ENCODE data around the gene PALLD. TPM values are rescaled to one million over a fixed set of nuclear protein-coding genes. Genes with fewer than 3 reads are reported as not detected.

The PALLD gene
- polyA plus RNA-seq, 3 donors, result 6.1 to 11.8 (median 9.9) TPM

- intact Hi-C loops (cut with micrococcal nuclease), result no loop called here
- Histone ChIP-seq H3K4me2 (replicated peaks; ENCODE audit: extremely low read depth, low read length, poor library complexity, severe bottlenecking) (no peak overlapping the region), H3K27ac (ENCODE audit: low read depth in 1 of 2, low read length in 2 of 2) (no peak overlapping the region), H3K36me3 (replicated peaks in 1 of 2; ENCODE audit: control insufficient read depth in 1 of 2, insufficient read depth in 2 of 2, low read length in 2 of 2) (no peaks in the 10 kb centered on the region), H3K9ac (ENCODE audit: insufficient read depth, low read length, poor library complexity, severe bottlenecking) (no peak overlapping the region), H3K4me3 (replicated peaks in 1 of 3; ENCODE audit: low read depth in 2 of 3, low read length in 3 of 3) (no peak overlapping the region), H3K4me1 (ENCODE audit: control insufficient read depth in 1 of 2, insufficient read depth in 2 of 2, low read length in 2 of 2) (no peaks in the 10 kb centered on the region), H4K20me1 (ENCODE audit: insufficient read depth, low read length) (no peaks in the 10 kb centered on the region), H3K27me3 (ENCODE audit: control insufficient read depth in 2 of 2, insufficient read depth in 2 of 2, low read length in 2 of 2) (no peaks in the 10 kb centered on the region), H2AFZ (ENCODE audit: insufficient read depth, low read depth, low read length, poor library complexity, severe bottlenecking) (no peak overlapping the region), H3K9me3 (replicated peaks in 1 of 2; ENCODE audit: control insufficient read depth in 1 of 2, insufficient read depth in 1 of 2, low read length in 2 of 2) (no peaks in the 10 kb centered on the region), H3K79me2 (ENCODE audit: insufficient read depth, low read length) (no peaks in the 10 kb centered on the region)
- H3K4me1 Mint-ChIP-seq, result no peaks in the 10 kb centered on the region
- H3K27ac Mint-ChIP-seq, result no peak overlapping the region
- TF ChIP-seq CTCF (IDR thresholded peaks at IDR 0.05), result no peak
- H3K9me3 Mint-ChIP-seq, result no peaks in the 10 kb centered on the region
- no peak for DNase-seq
- H3K4me3 Mint-ChIP-seq, result no peak overlapping the region
- H3K36me3 Mint-ChIP-seq, result no peaks in the 10 kb centered on the region
- peaks cover 0 to 2% (median 2%) of the 10 kb centered on the region in 3 donors for H3K27me3 Mint-ChIP-seq (ENCODE audit: low read depth in 3 of 3)
- 100% methylated on average over 3 of the region's 4 CpGs for WGBS (ENCODE audit: insufficient coverage)
Observed at GRCh38 chr4:168601899-168602298, 105.0 kb downstream of the PALLD start.

GRCh38 chr4:168604496-168605373 lies 107.9 kb downstream of the PALLD start:
- Mint-ChIP-seq H3K36me3 (no peaks in the 10 kb centered on the region), H3K4me1 (peaks cover 1% of the 10 kb centered on the region), H3K27ac (no peak overlapping the region), H3K4me3 (no peak overlapping the region), H3K27me3 (ENCODE audit: low read depth in 3 of 3) (peaks cover 0 to 2% (median 2%) of the 10 kb centered on the region in 3 donors), H3K9me3 (no peaks in the 10 kb centered on the region)
- no peak for TF ChIP-seq CTCF (IDR thresholded peaks at IDR 0.05)
- Histone ChIP-seq H3K27ac (ENCODE audit: low read depth in 1 of 2, low read length in 2 of 2) (no peak overlapping the region), H3K9me3 (replicated peaks in 1 of 2; ENCODE audit: control insufficient read depth in 1 of 2, insufficient read depth in 1 of 2, low read length in 2 of 2) (no peaks in the 10 kb centered on the region), H3K4me2 (replicated peaks; ENCODE audit: extremely low read depth, low read length, poor library complexity, severe bottlenecking) (no peak overlapping the region), H3K4me1 (ENCODE audit: control insufficient read depth in 1 of 2, insufficient read depth in 2 of 2, low read length in 2 of 2) (no peaks in the 10 kb centered on the region), H3K27me3 (ENCODE audit: control insufficient read depth in 2 of 2, insufficient read depth in 2 of 2, low read length in 2 of 2) (no peaks in the 10 kb centered on the region), H2AFZ (ENCODE audit: insufficient read depth, low read depth, low read length, poor library complexity, severe bottlenecking) (no peak overlapping the region), H3K9ac (ENCODE audit: insufficient read depth, low read length, poor library complexity, severe bottlenecking) (no peak overlapping the region), H4K20me1 (ENCODE audit: insufficient read depth, low read length) (no peaks in the 10 kb centered on the region), H3K36me3 (replicated peaks in 1 of 2; ENCODE audit: control insufficient read depth in 1 of 2, insufficient read depth in 2 of 2, low read length in 2 of 2) (no peaks in the 10 kb centered on the region), H3K4me3 (replicated peaks in 1 of 3; ENCODE audit: low read depth in 2 of 3, low read length in 3 of 3) (no peak overlapping the region), H3K79me2 (ENCODE audit: insufficient read depth, low read length) (no peaks in the 10 kb centered on the region)
- WGBS (ENCODE audit: insufficient coverage), result 100% methylated on average over 1 of the region's 7 CpGs
- intact Hi-C loops (cut with micrococcal nuclease), result no loop called here
- DNase-seq, result no peak

Data from CD14-positive monocyte (primary cell).